H9 (cell line): ENCODE data around the gene RSPO3. TPM values are rescaled to one million over a fixed set of nuclear protein-coding genes. Genes with fewer than 3 reads are reported as not detected.

Experiments used
- DNase-seq: peaks from one replicate; pipeline ENCODE4 v3.0.0-alpha.2; 2017
- H2AFZ ChIP-seq: one replicate; pipeline ENCODE4 v1.6.1; 2013; ENCODE audit warnings: mild to moderate bottlenecking, low read length, control low read depth, moderate library complexity
- H2AK5ac ChIP-seq: 2 replicates; pipeline ENCODE4 v1.6.1; 2013; ENCODE audit warnings: low read length, control low read depth, mixed read lengths; ENCODE audit not compliant: insufficient read length
- H2BK120ac ChIP-seq: one replicate; pipeline ENCODE4 v1.6.1; 2013; ENCODE audit warnings: low read depth, mild to moderate bottlenecking, low read length, control low read depth, inconsistent platforms; ENCODE audit not compliant: poor library complexity, severe bottlenecking
- H2BK12ac ChIP-seq: 2 replicates; pipeline ENCODE4 v1.6.1; 2013; ENCODE audit warnings: low read length, control low read depth, mixed read lengths, low read depth; ENCODE audit not compliant: insufficient read length
- H2BK15ac ChIP-seq: 2 replicates; pipeline ENCODE4 v1.6.1; 2013; ENCODE audit warnings: low read depth, low read length, control low read depth
- H2BK20ac ChIP-seq: one replicate; pipeline ENCODE4 v1.6.1; 2013; ENCODE audit warnings: low read depth, mild to moderate bottlenecking, low read length, control low read depth, inconsistent platforms; ENCODE audit not compliant: poor library complexity, severe bottlenecking
- H2BK5ac ChIP-seq: 2 replicates; pipeline ENCODE4 v1.6.1; 2013; ENCODE audit warnings: low read length, control low read depth, mixed read lengths; ENCODE audit not compliant: insufficient read length
- H3K14ac ChIP-seq: 2 replicates; pipeline ENCODE4 v1.6.1; 2013; ENCODE audit warnings: low read length, control low read depth; ENCODE audit not compliant: insufficient read depth
- H3K18ac ChIP-seq: 2 replicates; pipeline ENCODE4 v1.6.1; 2013; ENCODE audit warnings: low read depth, mild to moderate bottlenecking, mixed read lengths, low read length, control low read depth; ENCODE audit not compliant: insufficient read length
- H3K23ac ChIP-seq: 2 replicates; pipeline ENCODE4 v1.6.1; 2013; ENCODE audit warnings: low read length, control low read depth, mixed read lengths, low read depth; ENCODE audit not compliant: insufficient read length
- H3K23me2 ChIP-seq: 2 replicates; pipeline ENCODE4 v1.6.1; 2013; ENCODE audit warnings: low read depth, mild to moderate bottlenecking, mixed read lengths, low read length, control low read depth; ENCODE audit not compliant: insufficient read length, poor library complexity, severe bottlenecking
- H3K27ac ChIP-seq: 2 replicates; pipeline ENCODE4 v1.5.1; 2013; ENCODE audit warnings: low read length, control low read depth, mixed read lengths, low read depth; ENCODE audit not compliant: insufficient read length
- H3K27me3 ChIP-seq: 2 replicates; pipeline ENCODE4 v1.6.1; 2013; ENCODE audit warnings: low read length, control low read depth, inconsistent platforms; ENCODE audit not compliant: insufficient read depth
- H3K4ac ChIP-seq: 2 replicates; pipeline ENCODE4 v1.6.1; 2013; ENCODE audit warnings: low read depth, mild to moderate bottlenecking, control low read depth, inconsistent platforms, low read length, moderate library complexity
- H3K4me1 ChIP-seq: 2 replicates; pipeline ENCODE4 v1.6.1; 2013; ENCODE audit warnings: low read length, control low read depth, inconsistent platforms; ENCODE audit not compliant: insufficient read depth
- H3K4me2 ChIP-seq: 2 replicates; pipeline ENCODE4 v1.6.1; 2013; ENCODE audit warnings: low read length, control low read depth, mixed read lengths; ENCODE audit not compliant: insufficient read length, insufficient read depth
- H3K56ac ChIP-seq: 2 replicates; pipeline ENCODE4 v1.6.1; 2013; ENCODE audit warnings: low read depth, mild to moderate bottlenecking, mixed read lengths, low read length, control low read depth; ENCODE audit not compliant: insufficient read length
- H3K79me1 ChIP-seq: 2 replicates; pipeline ENCODE4 v1.6.1; 2013; ENCODE audit warnings: low read depth, mild to moderate bottlenecking, moderate library complexity, low read length, control low read depth, inconsistent platforms; ENCODE audit not compliant: insufficient read depth, poor library complexity, severe bottlenecking
- H3K79me2 ChIP-seq: 2 replicates; pipeline ENCODE4 v1.6.1; 2013; ENCODE audit warnings: low read length, control low read depth, inconsistent platforms; ENCODE audit not compliant: insufficient read depth
- H3K9ac ChIP-seq: 2 replicates; pipeline ENCODE4 v1.6.1; 2013; ENCODE audit warnings: low read length, control low read depth, mixed read lengths; ENCODE audit not compliant: insufficient read length; ENCODE audit errors: extremely low read depth
- H3K9me3 ChIP-seq: one replicate; pipeline ENCODE4 v1.6.1; 2013; ENCODE audit warnings: low read depth, low read length, inconsistent platforms; ENCODE audit not compliant: control insufficient read depth
- H3T11ph ChIP-seq: one replicate; pipeline ENCODE4 v1.6.1; 2013; ENCODE audit warnings: mild to moderate bottlenecking, low read length, control low read depth, inconsistent platforms
- H4K20me1 ChIP-seq: one replicate; pipeline ENCODE4 v1.6.1; 2013; ENCODE audit not compliant: control insufficient read depth, insufficient read length, insufficient read depth
- H4K5ac ChIP-seq: 2 replicates; pipeline ENCODE4 v1.6.1; 2013; ENCODE audit warnings: low read depth, mild to moderate bottlenecking, mixed read lengths, low read length, control low read depth; ENCODE audit not compliant: insufficient read length
- H4K8ac ChIP-seq: replicated peaks from 2 replicates; pipeline ENCODE4 v1.6.1; 2013; ENCODE audit warnings: low read length, control low read depth, mixed read lengths, low read depth; ENCODE audit not compliant: insufficient read length
- H4K91ac ChIP-seq: 2 replicates; pipeline ENCODE4 v1.6.1; 2013; ENCODE audit warnings: low read depth, mild to moderate bottlenecking, moderate library complexity, mixed read lengths, low read length, control low read depth; ENCODE audit not compliant: insufficient read length
- H3K27ac Mint-ChIP-seq, 3 experiments: 2 replicates in 2 of 3; 3 replicates in 1 of 3; pipeline ENCODE4 v1.8.0; 2020 to 2021; ENCODE audit warnings: mixed read lengths in 3 of 3, mild to moderate bottlenecking in 1 of 3, moderate library complexity in 1 of 3
- H3K27me3 Mint-ChIP-seq: 2 replicates; pipeline ENCODE4 v1.8.0; 2021; ENCODE audit warnings: low read depth, mild to moderate bottlenecking, moderate library complexity, mixed read lengths
- H3K36me3 Mint-ChIP-seq, 3 experiments: 2 replicates in 2 of 3; 3 replicates in 1 of 3; pipeline ENCODE4 v1.8.0; 2020 to 2021; ENCODE audit warnings: low read depth in 3 of 3, mixed read lengths in 3 of 3; ENCODE audit not compliant: insufficient read depth in 1 of 3
- H3K4me1 Mint-ChIP-seq, 2 experiments: 2 replicates each; pipeline ENCODE4 v1.8.0; 2020; ENCODE audit warnings: mixed read lengths in 2 of 2
- H3K4me3 Mint-ChIP-seq, 2 experiments: 2 replicates in 1 of 2; 3 replicates in 1 of 2; pipeline ENCODE4 v1.8.0; 2020 to 2021; ENCODE audit warnings: mild to moderate bottlenecking in 2 of 2, mixed read lengths in 2 of 2, moderate library complexity in 1 of 2
- H3K9me3 Mint-ChIP-seq, 2 experiments: 2 replicates in 1 of 2; 3 replicates in 1 of 2; pipeline ENCODE4 v1.8.0; 2020; ENCODE audit warnings: mild to moderate bottlenecking in 2 of 2, mixed read lengths in 2 of 2, moderate library complexity in 1 of 2
- CTCF ChIP-seq: fragments of 200-600 bp; sonication (generic); conservative IDR thresholded peaks from 3 replicates; pipeline ENCODE4 v1.8.0; 2021; ENCODE audit warnings: antibody characterized with exemption, mild to moderate bottlenecking
- WGBS: extraction: QIAGEN DNeasy Blood & Tissue Kit; methylation state at CpG from one replicate; pipeline ENCODE4 v1.1.7; 2013; ENCODE audit warnings: missing lambda C conversion rate, low lambda C conversion rate, mixed read lengths; ENCODE audit not compliant: insufficient read length; ENCODE audit errors: extremely low coverage; 5-methylcytosine and 5-hydroxymethylcytosine counted together
- total RNA-seq: library from RNA; stranded (reverse); gene quantifications from 2 replicates; pipeline ENCODE4 v1.2.1, GENCODE V29; 2021

RSPO3 gene
- total RNA-seq, 1 experiment from 2014 or later: not detected

- H3K4me1 Mint-ChIP-seq: no peaks in the 10 kb centered on the region
- no peak overlapping the region for H3K9ac ChIP-seq
- no peak overlapping the region for H4K91ac ChIP-seq
- no peaks in the 10 kb centered on the region for H3K9me3 ChIP-seq
- H3K4me1 ChIP-seq: no peaks in the 10 kb centered on the region
- H3K18ac ChIP-seq: no peak overlapping the region
- H4K20me1 ChIP-seq: no peaks in the 10 kb centered on the region
- no peaks in the 10 kb centered on the region for H3K36me3 Mint-ChIP-seq
- no peak overlapping the region for H3K14ac ChIP-seq
- H3K23ac ChIP-seq: no peak overlapping the region
- no peak overlapping the region for H3K27ac Mint-ChIP-seq
- H3K79me1 ChIP-seq: no peaks in the 10 kb centered on the region
- no peak overlapping the region for H3K4me3 Mint-ChIP-seq
- no peak overlapping the region for H3K56ac ChIP-seq
- no peak overlapping the region for H3T11ph ChIP-seq
- no peak overlapping the region for H2AFZ ChIP-seq
- no peaks in the 10 kb centered on the region for H3K23me2 ChIP-seq
- H3K4me2 ChIP-seq: no peak overlapping the region
- no peak overlapping the region for H2BK12ac ChIP-seq
- no CpG with 5 or more reads among the region's 1 CpG for WGBS
- no peak for DNase-seq
- H3K27me3 ChIP-seq: no peaks in the 10 kb centered on the region
- H2BK20ac ChIP-seq: no peak overlapping the region
- TF ChIP-seq CTCF: no peak
- no peaks in the 10 kb centered on the region for H3K27me3 Mint-ChIP-seq
- no peak overlapping the region for H2BK5ac ChIP-seq
- H4K8ac ChIP-seq: no peak overlapping the region
- no peaks in the 10 kb centered on the region; a peak in 1 of 5 replicates for H3K9me3 Mint-ChIP-seq
- H2AK5ac ChIP-seq: no peak overlapping the region
- no peak overlapping the region for H3K27ac ChIP-seq
- no peak overlapping the region for H4K5ac ChIP-seq
- no peak overlapping the region for H2BK15ac ChIP-seq
- H3K4ac ChIP-seq: no peak overlapping the region
- no peaks in the 10 kb centered on the region for H3K79me2 ChIP-seq
- H2BK120ac ChIP-seq: no peak overlapping the region
Observed at GRCh38 chr6:127243501-127243900, 125.0 kb downstream of the RSPO3 start.

Other genes with a start within 250 kb of the RSPO3 start
- 20.4 and 21.8 TPM in 2 replicates for gene RNF146, start 148.2 kb downstream of the RSPO3 start, total RNA-seq
- 47.8 and 49.8 TPM in 2 replicates for gene ECHDC1, start 224.9 kb downstream of the RSPO3 start, total RNA-seq